SK-N-SH (cell line): ENCODE data around the gene HOXB7.

ENCODE experiments used
- CTCF ChIP-seq: fragments of 200-600 bp; sonication (generic); IDR thresholded peaks from 2 replicates; pipeline ENCODE4 v1.6.1; 2017; ENCODE audit warnings: antibody characterized with exemption, mild to moderate bottlenecking, moderate library complexity
- TEAD4 ChIP-seq: IDR thresholded peaks from 2 replicates; pipeline ENCODE4 v1.4.0; 2012; ENCODE audit warnings: mild to moderate bottlenecking, borderline replicate concordance; ENCODE audit not compliant: insufficient read depth

GRCh38 chr17:48628649-48629410 lies 18.0 kb upstream of the HOXB7 start:
- TF ChIP-seq TEAD4 (no peak), CTCF (no peak)
